OCI-LY7 (cell line): Measurements from ENCODE around the gene PCBD1.

Experiments used
- EZH2phosphoT487 ChIP-seq: fragments of 200-600 bp; sonication (generic); IDR thresholded peaks from 2 replicates; pipeline ENCODE4 v1.6.1; 2018; ENCODE audit warnings: low read depth, borderline replicate concordance, mild to moderate bottlenecking, mixed run types, antibody characterized with exemption, low read length, moderate library complexity, mixed read lengths
- TF ChIP-seq, protein P1 (sequence below): fragments of 200-600 bp; sonication (generic); conservative IDR thresholded peaks from 2 replicates; pipeline ENCODE4 v1.5.1; 2014; ENCODE audit warnings: mild to moderate bottlenecking, antibody characterized with exemption, low read length, moderate library complexity, mixed read lengths

DNA sequence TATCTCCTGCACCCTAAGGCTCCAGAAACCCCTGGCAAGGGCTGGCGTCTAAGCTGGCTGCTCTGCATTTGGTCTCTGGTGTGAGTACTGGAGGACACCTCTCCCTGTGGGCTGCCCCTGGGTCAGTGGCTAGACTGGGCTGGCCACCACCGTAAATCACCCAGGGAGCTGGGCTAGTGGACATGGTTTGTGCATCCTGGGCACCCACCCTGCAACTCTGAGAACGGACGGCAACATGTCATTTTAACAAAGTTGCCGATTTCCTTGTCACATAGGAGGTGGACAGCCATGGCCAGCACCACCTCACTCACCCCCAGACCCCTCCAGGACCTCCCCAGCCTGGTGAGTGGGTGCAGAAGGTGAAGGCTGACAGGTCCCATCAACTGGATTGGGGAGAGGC lies 26.8 kb upstream of the PCBD1 start:
- no peak for TF ChIP-seq EZH2phosphoT487
- TF ChIP-seq, protein P1, sequence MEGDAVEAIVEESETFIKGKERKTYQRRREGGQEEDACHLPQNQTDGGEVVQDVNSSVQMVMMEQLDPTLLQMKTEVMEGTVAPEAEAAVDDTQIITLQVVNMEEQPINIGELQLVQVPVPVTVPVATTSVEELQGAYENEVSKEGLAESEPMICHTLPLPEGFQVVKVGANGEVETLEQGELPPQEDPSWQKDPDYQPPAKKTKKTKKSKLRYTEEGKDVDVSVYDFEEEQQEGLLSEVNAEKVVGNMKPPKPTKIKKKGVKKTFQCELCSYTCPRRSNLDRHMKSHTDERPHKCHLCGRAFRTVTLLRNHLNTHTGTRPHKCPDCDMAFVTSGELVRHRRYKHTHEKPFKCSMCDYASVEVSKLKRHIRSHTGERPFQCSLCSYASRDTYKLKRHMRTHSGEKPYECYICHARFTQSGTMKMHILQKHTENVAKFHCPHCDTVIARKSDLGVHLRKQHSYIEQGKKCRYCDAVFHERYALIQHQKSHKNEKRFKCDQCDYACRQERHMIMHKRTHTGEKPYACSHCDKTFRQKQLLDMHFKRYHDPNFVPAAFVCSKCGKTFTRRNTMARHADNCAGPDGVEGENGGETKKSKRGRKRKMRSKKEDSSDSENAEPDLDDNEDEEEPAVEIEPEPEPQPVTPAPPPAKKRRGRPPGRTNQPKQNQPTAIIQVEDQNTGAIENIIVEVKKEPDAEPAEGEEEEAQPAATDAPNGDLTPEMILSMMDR: no peak
